GM19240 (cell line): ENCODE measurements around the gene VIPR2.

ENCODE experiments used
- DNase-seq: peaks from one replicate; pipeline ENCODE4 v3.0.0; 2011; ENCODE audit warnings: low spot score; ENCODE audit not compliant: insufficient read length

VIPR2 gene

GRCh38 chr7:159121068-159121467, 23.6 kb downstream of the VIPR2 start:
- no peak for DNase-seq

DNA sequence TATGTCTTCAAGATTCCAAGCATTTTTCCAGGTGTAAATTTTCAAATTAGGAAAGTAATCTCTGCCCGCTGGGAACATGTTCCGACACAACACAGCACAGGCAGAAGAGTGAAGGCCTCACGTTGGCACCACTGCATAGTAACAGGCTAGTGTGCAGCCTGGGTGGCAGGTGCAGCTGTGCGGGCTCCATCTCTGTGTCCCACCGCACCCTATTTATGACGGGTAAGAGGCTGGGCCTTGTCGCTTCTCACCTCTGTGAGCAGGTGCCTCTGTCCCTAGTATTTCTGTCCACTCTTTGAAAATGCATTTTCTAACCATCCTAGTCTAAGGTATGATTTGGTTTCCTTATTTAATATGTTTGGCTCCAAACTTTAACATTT, 24.1 kb downstream of the VIPR2 start:
- no peak for DNase-seq

DNA sequence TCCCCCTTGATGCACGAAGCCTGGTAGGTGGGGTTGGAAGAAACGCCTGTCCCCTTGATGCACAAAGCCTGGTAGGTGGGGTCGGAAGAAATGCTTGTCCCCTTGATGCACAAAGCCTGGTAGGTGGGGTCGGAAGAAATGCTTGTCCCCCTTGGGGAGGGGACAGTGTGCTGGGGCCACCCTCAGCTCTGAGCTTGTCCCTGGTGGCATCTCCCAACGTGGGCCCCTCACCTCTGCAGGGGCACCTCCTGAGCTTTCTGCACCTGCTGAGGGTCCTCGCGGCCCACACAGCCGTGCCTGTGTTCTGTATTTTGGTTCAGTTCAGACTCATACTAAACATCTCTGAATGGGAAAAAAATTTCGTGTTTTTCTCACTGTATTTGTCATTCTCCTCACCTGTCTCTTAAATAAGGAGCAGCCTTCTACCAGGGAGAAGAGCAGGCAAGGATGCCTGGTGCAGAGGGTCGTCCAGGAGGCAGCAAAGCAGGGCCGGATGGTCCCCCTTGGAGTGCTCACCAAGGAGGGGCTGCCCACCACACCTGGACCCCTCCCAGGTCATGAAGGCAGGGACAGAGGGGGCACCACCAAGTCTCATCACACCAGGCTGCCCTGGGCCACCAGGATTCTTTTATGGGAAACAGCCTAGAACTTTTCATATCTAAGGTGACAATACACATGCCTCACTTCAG, 24.7 kb downstream of the VIPR2 start:
- DNase-seq = no peak

GRCh38 chr7:159119026-159119741, 25.5 kb downstream of the VIPR2 start:
- no peak for DNase-seq

- DNase-seq = no peak
These were observed 26.0 kb downstream of the VIPR2 start for GRCh38 chr7:159118623-159119022.

GRCh38 chr7:159118197-159118595, 26.5 kb downstream of the VIPR2 start:
- DNase-seq = no peak

DNA sequence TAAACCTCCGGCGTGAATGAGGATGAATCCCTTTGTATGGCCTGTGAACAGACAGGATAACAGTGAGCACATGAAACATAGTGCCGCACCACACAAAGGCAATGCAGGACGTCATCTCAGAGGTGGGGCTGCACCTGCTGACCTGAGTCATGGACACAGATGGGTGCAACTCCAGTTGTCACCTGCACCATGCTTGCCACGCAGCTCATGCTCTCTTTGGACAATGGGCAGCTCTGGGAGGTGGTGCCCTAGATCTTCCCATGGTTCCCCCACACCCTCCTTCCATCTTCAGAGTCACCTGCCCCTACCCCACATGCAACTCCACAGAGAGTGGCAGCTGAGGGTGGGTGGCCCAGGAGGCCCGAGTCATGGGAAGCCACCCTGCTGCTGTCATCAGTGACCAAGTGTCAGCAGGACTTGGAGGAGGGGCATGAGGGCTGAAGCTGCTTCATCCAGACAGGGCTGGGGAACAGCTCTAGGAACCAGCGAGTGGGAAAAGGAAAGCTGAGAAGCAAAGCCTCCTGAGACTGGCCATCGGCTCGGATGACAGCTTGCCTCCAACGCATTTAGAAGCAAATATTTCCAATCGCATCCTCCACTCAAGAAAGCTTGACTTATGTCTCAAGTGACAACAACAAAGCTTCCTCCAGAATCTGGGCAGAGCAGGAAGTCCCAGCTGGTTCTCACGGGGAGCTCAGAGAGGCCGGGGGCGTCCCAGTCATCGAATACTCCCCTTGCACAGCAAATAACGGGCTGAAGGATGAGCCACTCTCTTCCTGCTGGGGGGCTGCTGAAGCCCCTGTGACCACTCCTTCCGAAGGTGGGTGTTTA, 27.1 kb downstream of the VIPR2 start:
- DNase-seq = no peak

- DNase-seq = no peak
These were observed 27.9 kb downstream of the VIPR2 start for GRCh38 chr7:159116581-159117339.

GRCh38 chr7:159115601-159116501, 28.8 kb downstream of the VIPR2 start:
- no peak for DNase-seq

DNA sequence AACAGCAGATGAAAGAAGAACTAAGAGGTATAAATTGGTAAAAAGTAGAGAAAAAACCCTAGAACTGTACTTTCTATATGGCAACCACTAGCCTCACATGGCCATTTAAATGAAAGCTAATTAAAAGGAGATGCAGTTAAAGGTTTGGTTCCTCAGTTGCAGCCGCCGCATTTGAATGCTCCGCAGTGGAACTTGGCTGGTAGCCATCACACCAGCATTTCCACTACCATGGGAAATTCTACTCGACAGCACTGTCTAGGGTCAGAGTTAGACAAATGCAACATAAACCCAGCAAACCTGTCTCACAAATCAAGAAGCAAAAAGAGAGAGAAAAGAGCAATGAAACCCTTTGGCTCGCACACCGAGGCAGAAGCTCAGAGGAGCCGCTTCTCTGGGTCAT, 29.7 kb downstream of the VIPR2 start:
- DNase-seq = no peak

GRCh38 chr7:159114096-159114495, 30.6 kb downstream of the VIPR2 start:
- DNase-seq = no peak

- no peak for DNase-seq
These were observed 31.6 kb downstream of the VIPR2 start for GRCh38 chr7:159113056-159113455.

DNA sequence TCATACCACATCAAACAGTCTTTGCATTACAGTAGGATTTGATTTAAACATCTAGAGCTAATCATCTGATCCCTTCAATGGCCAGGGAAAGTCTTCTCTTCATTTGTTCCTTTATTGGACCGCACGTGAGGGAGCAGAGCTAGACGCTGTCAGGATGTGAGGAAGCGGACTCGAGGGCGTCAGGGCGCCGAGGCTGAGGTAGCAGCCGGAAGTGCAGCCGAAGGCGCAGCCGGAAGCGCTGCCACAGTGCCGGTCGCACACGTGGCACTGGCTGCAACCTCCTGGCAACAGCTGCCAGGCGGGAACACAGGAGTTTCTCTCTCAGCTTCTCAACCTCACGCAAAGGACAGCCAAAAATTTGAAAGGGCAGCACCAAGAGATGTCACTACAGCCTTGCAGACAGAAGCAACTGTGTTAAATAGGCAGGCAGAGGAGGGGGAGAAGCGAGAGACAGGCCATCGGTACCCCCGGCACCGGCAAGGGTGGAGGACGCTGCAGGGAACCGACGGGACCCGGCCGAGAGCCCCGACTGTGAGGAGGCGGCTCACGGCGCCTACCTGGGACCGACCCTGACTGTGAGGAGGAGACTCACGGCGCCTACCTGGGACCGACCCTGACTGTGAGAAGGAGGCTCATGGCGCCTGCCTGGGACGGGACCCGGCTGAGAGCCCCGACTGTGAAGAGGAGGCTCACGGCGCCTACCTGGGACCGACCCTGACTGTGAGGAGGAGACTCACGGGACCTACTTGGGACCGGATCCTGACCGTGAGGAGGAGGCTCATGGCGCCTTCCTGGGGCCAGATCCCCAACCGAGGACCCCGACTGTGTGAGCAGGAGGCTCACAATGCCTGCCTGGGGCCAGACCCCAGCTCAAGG, 32.3 kb downstream of the VIPR2 start:
- DNase-seq = no peak

GRCh38 chr7:159109653-159110035, 35.0 kb downstream of the VIPR2 start:
- no peak for DNase-seq

- DNase-seq = no peak
These were observed 35.6 kb downstream of the VIPR2 start for GRCh38 chr7:159108941-159109652.

DNA sequence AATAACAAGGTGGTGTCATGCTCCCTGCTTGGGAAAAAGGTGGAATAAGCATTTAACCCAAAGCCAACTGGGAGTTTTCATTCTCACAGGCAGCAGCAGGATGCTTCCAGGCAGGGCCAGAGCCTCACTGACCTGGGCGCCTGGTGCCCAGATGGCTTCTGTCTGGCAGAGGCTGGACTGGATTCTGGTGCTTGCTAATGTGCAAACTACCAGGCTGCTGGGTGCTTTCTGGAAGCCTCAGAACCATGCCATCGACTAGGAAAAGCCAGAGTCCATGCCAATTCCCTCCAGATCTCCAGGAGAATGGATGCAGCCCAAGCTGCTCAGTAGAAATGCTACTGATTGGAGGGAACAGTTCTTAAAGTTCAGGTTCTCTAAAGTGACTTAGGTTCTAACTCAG, 36.2 kb downstream of the VIPR2 start:
- no peak for DNase-seq

GRCh38 chr7:159107161-159107892, 37.3 kb downstream of the VIPR2 start:
- no peak for DNase-seq
